Neural progenitor cell (in vitro differentiated cells): ENCODE results near the gene TSPAN18. TPM values are rescaled to one million over a fixed set of nuclear protein-coding genes. Genes with fewer than 3 reads are reported as not detected.

Experiments used
- DNase-seq: peaks from one replicate; pipeline ENCODE4 v3.0.0-alpha.2; 2016; ENCODE audit warnings: low spot score
- H2AFZ ChIP-seq: fragments of 200-600 bp; sonication (generic); replicated peaks from 2 replicates; pipeline ENCODE4 v1.6.1; 2016; ENCODE audit warnings: antibody characterized with exemption
- H3F3A ChIP-seq: fragments of 200-600 bp; sonication (generic); 2 replicates; pipeline ENCODE4 v1.6.1; 2016; ENCODE audit warnings: antibody characterized with exemption, low read depth
- H3K27ac ChIP-seq: fragments of 200-600 bp; sonication (generic); 2 replicates; pipeline ENCODE4 v1.5.1; 2016; ENCODE audit warnings: mild to moderate bottlenecking
- H3K27me3 ChIP-seq: fragments of 200-600 bp; sonication (generic); 2 replicates; pipeline ENCODE4 v1.6.1; 2016; ENCODE audit warnings: mild to moderate bottlenecking, moderate library complexity
- H3K36me3 ChIP-seq: fragments of 200-600 bp; sonication (generic); 2 replicates; pipeline ENCODE4 v1.5.1; 2016
- H3K4me1 ChIP-seq: fragments of 200-600 bp; sonication (generic); 2 replicates; pipeline ENCODE4 v1.6.1; 2016; ENCODE audit warnings: mixed run types
- H3K4me2 ChIP-seq: fragments of 200-600 bp; sonication (generic); 2 replicates; pipeline ENCODE4 v1.6.1; 2016
- H3K4me3 ChIP-seq: fragments of 200-600 bp; sonication (generic); 2 replicates; pipeline ENCODE4 v1.5.1; 2016
- H3K79me2 ChIP-seq: fragments of 200-600 bp; sonication (generic); 2 replicates; pipeline ENCODE4 v1.6.1; 2016; ENCODE audit warnings: low read depth
- H3K9ac ChIP-seq: fragments of 200-600 bp; sonication (generic); 2 replicates; pipeline ENCODE4 v1.6.1; 2016
- H3K9me3 ChIP-seq: fragments of 200-600 bp; sonication (generic); 2 replicates; pipeline ENCODE4 v1.5.1; 2016; ENCODE audit warnings: low read depth
- H4K20me1 ChIP-seq: fragments of 200-600 bp; sonication (generic); 2 replicates; pipeline ENCODE4 v1.6.1; 2016; ENCODE audit warnings: low read depth
- H3K27ac Mint-ChIP-seq: 3 replicates; pipeline ENCODE4 v1.8.0; 2021; ENCODE audit warnings: mixed read lengths
- H3K27me3 Mint-ChIP-seq: 2 replicates; pipeline ENCODE4 v1.8.0; 2022; ENCODE audit warnings: low read depth, mild to moderate bottlenecking, inconsistent platforms, moderate library complexity, mixed read lengths; ENCODE audit not compliant: insufficient read depth
- H3K36me3 Mint-ChIP-seq: 3 replicates; pipeline ENCODE4 v1.8.0; 2021; ENCODE audit warnings: mixed read lengths
- H3K4me1 Mint-ChIP-seq: 3 replicates; pipeline ENCODE4 v1.8.0; 2021; ENCODE audit warnings: mixed read lengths
- H3K4me3 Mint-ChIP-seq: 3 replicates; pipeline ENCODE4 v1.8.0; 2021; ENCODE audit warnings: mild to moderate bottlenecking, moderate library complexity, mixed read lengths
- H3K9me3 Mint-ChIP-seq: 3 replicates; pipeline ENCODE4 v1.8.0; 2020; ENCODE audit warnings: mixed read lengths
- EZH2 ChIP-seq: fragments of 200-600 bp; sonication (generic); IDR thresholded peaks from 2 replicates; pipeline ENCODE4 v1.6.1; 2017; ENCODE audit warnings: antibody characterized with exemption, mild to moderate bottlenecking, moderate library complexity
- EZH2phosphoT487 ChIP-seq: fragments of 200-600 bp; sonication (generic); IDR thresholded peaks from 2 replicates; pipeline ENCODE4 v1.6.1; 2017; ENCODE audit warnings: antibody characterized with exemption
- total RNA-seq: library from RNA; depleted of rRNA; stranded (reverse); fragments of >200 nt; gene quantifications from 2 replicates; pipeline ENCODE4 v1.2.3, GENCODE V29; 2015; ENCODE audit warnings: low replicate concordance
- TF ChIP-seq, protein P1 (sequence below): fragments of 200-600 bp; sonication (generic); IDR thresholded peaks from 2 replicates; pipeline ENCODE4 v1.5.1; 2017; ENCODE audit warnings: antibody characterized with exemption, mild to moderate bottlenecking

The TSPAN18 gene
- total RNA-seq, 1 donor from 2014 or later = 16.5 TPM

DNA sequence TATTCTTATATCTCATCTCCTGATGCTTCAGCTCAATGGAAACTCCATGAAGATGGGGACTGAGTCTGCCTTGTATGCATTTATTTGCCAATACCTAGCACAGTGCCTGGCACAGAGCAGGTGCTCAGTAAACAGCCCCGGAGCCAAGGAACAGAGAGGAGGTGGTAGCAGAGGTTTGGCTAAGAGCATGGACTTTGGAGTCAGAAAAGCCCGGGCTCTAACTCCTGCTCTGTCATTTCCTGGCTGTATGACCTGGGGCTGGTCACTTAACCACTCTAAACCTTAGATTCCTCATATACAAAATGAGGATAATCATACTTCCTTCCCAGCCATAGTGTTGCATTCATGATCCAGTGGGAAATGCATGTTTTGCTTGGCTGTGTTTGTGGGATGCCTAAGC lies 187.3 kb downstream of the TSPAN18 start:
- H3K4me2 ChIP-seq = no peak overlapping the region

DNA sequence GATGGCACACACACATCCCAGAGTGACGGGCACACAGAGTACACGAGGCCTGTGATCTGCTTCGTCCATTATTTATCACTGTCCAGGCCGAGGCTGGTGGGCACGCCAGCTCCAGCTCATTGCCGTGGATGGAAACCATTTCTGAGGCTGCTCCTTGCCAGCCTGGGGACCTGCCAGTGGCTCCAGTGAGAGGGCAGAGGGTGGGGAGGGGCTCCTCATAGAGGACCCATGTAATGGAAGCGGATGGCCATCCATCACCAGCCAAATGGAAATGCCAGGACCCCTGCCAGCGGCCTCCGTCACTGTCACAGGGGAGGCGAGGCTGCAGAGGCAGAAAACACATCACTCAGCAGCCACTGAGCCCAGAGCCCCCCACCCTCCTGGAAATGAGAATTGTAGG lies 188.2 kb downstream of the TSPAN18 start:
- peaks cover 18% of the 10 kb centered on the region for H3K36me3 Mint-ChIP-seq
- peaks cover 14% of the 10 kb centered on the region for H3K4me1 ChIP-seq
- H3K4me2 ChIP-seq = no peak overlapping the region
- no peaks in the 10 kb centered on the region for H3F3A ChIP-seq
- no peak for TF ChIP-seq EZH2phosphoT487
- TF ChIP-seq, protein P1, sequence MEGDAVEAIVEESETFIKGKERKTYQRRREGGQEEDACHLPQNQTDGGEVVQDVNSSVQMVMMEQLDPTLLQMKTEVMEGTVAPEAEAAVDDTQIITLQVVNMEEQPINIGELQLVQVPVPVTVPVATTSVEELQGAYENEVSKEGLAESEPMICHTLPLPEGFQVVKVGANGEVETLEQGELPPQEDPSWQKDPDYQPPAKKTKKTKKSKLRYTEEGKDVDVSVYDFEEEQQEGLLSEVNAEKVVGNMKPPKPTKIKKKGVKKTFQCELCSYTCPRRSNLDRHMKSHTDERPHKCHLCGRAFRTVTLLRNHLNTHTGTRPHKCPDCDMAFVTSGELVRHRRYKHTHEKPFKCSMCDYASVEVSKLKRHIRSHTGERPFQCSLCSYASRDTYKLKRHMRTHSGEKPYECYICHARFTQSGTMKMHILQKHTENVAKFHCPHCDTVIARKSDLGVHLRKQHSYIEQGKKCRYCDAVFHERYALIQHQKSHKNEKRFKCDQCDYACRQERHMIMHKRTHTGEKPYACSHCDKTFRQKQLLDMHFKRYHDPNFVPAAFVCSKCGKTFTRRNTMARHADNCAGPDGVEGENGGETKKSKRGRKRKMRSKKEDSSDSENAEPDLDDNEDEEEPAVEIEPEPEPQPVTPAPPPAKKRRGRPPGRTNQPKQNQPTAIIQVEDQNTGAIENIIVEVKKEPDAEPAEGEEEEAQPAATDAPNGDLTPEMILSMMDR = no peak
- TF ChIP-seq EZH2 = no peak
- peaks cover 6% of the 10 kb centered on the region for H3K27me3 Mint-ChIP-seq
- no peak overlapping the region for H3K27ac ChIP-seq
- no peaks in the 10 kb centered on the region for H3K27me3 ChIP-seq
- DNase-seq = no peak
- H3K36me3 ChIP-seq = no peaks in the 10 kb centered on the region
- no peak overlapping the region for H3K4me3 ChIP-seq
- no peaks in the 10 kb centered on the region for H3K9me3 ChIP-seq
- H3K79me2 ChIP-seq = no peaks in the 10 kb centered on the region
- H3K9me3 Mint-ChIP-seq = no peaks in the 10 kb centered on the region
- H4K20me1 ChIP-seq = no peaks in the 10 kb centered on the region
- H3K4me3 Mint-ChIP-seq = no peak overlapping the region
- peaks cover 33% of the 10 kb centered on the region for H3K4me1 Mint-ChIP-seq
- H3K9ac ChIP-seq = no peak overlapping the region
- H3K27ac Mint-ChIP-seq = no peak overlapping the region
- no peak overlapping the region for H2AFZ ChIP-seq

More for the DNA sequence above, 187.3 kb downstream of the TSPAN18 start:
- H3K4me3 Mint-ChIP-seq = no peak overlapping the region
- no peaks in the 10 kb centered on the region for H3F3A ChIP-seq
- peaks cover 14% of the 10 kb centered on the region for H3K4me1 ChIP-seq
- H3K27me3 Mint-ChIP-seq = peaks cover 4% of the 10 kb centered on the region
- H3K27me3 ChIP-seq = no peaks in the 10 kb centered on the region
- no peak overlapping the region for H3K27ac Mint-ChIP-seq
- H2AFZ ChIP-seq = no peak overlapping the region
- H3K9me3 Mint-ChIP-seq = no peaks in the 10 kb centered on the region
- H3K27ac ChIP-seq = no peak overlapping the region
- H3K4me1 Mint-ChIP-seq = peaks cover 29% of the 10 kb centered on the region
- no peaks in the 10 kb centered on the region for H4K20me1 ChIP-seq
- H3K36me3 ChIP-seq = no peaks in the 10 kb centered on the region
- DNase-seq = no peak
- peaks cover 13% of the 10 kb centered on the region for H3K36me3 Mint-ChIP-seq
- H3K9me3 ChIP-seq = no peaks in the 10 kb centered on the region
- H3K4me3 ChIP-seq = no peak overlapping the region
- no peak overlapping the region for H3K9ac ChIP-seq
- TF ChIP-seq, protein P1 = no peak
- TF ChIP-seq EZH2 = no peak
- no peak for TF ChIP-seq EZH2phosphoT487
- no peaks in the 10 kb centered on the region for H3K79me2 ChIP-seq

DNA sequence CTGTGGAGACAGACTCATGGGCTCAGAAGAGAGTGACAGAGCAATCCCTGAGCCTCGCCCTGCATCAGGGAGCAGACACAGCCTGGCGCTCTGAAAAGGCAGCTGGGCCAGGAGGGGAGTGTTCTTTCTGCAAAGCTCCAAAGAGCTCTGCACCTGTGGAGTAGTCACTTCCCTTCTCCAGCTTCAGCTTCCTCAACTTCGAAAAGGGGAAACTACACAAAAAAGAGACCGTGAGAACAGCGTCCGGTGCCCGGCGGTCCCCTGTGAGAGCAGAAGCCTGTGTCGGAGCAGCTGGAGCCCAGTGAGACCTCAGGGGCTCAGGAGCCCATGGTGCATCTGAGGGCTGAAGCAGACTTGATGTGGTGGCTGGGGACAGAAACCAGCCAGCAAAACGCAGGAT lies 188.9 kb downstream of the TSPAN18 start:
- Histone ChIP-seq H3K27me3 (no peaks in the 10 kb centered on the region), H3K4me3 (no peak overlapping the region), H3K36me3 (no peaks in the 10 kb centered on the region), H3K9me3 (no peaks in the 10 kb centered on the region), H3K9ac (no peak overlapping the region), H4K20me1 (no peaks in the 10 kb centered on the region), H3K4me2 (no peak overlapping the region), H3K27ac (no peak overlapping the region), H3K4me1 (peaks cover 20% of the 10 kb centered on the region), H2AFZ (no peak overlapping the region), H3K79me2 (no peaks in the 10 kb centered on the region), H3F3A (no peaks in the 10 kb centered on the region)
- Mint-ChIP-seq H3K9me3 (no peaks in the 10 kb centered on the region), H3K27me3 (peaks cover 7% of the 10 kb centered on the region), H3K36me3 (peaks cover 18% of the 10 kb centered on the region), H3K4me3 (no peak overlapping the region), H3K4me1 (peaks cover 33% of the 10 kb centered on the region), H3K27ac (no peak overlapping the region)
- TF ChIP-seq EZH2phosphoT487 (no peak), EZH2 (no peak)
- TF ChIP-seq, protein P1 = no peak
- no peak for DNase-seq
